NCI-H510A (cell line): ENCODE measurements around the gene CACTIN.

ENCODE experiments used
- DNase-seq: peaks from one replicate; lab custom pipeline; 2025; lab: John Stamatoyannopoulos, UW

Gene CACTIN

GRCh38 chr19:3609779-3610719, 16.5 kb downstream of the CACTIN start:
- no peak for DNase-seq

DNA sequence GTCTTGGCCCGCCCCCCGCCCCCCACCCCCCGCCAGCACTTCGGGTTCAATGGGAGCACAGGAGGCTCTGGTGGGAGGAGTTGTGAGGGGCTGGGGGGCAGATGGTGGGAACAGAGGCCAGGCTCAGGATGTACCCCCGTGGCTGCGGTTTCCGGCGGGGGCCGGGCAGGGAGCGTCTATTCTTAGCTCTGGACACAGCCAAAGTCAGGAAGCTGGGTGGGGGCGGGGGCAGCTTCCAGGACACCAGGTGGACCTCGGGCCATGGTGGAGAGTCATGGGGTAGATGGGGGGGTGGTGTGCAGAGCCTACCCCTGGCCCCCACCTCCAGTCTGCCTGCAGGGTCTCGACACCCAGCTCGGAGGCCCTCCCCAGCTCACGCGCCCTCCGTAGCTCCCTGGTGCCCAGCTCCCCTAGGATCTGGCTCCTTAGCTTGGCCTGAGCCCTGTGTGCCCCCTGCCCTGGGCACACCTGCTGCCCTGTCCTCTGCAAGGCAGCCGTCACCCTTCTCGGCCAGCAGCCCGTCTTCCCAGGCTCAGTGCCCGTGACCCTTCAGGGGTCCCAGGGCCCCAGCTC, 17.8 kb downstream of the CACTIN start:
- no peak for DNase-seq

- DNase-seq: no peak
Measured at GRCh38 chr19:3608079-3608641, 18.4 kb downstream of the CACTIN start.

DNA sequence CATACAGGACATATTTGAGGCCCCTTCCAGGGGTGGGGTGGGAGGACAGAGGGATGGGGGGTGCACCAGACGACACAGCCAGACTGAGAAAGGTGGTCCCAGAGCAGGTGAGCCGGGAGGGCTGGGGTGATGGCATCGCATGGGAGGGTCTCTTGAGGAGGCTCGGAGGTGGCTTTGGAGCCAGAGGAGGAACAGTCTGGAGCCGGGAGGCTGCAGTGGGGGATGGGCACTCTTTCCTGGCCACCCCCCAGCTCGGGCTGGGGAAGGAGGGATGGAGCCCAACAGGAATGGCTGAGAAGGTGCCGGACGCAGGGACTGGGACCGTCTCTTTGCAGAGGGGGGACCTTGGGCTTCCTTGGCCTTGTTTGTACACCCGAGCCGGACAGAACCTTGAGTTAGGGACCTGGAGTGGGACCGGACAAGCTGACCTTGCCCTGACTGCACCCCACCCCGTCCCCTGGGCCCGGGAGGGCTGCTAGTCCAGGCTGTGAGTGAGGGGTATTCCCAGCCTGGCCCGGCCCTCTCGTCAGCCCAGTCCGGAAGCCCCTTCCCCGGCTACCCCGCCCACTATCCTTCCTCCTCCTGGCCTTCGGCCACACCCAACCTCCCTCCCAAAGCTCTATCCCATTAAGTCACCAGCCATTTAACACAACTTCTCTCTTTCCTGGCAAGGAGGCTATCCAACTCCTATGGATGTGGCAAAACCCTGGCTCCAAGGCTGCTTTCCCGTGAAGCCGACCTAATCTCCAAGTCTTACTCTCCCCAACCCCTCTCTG, 19.1 kb downstream of the CACTIN start:
- no peak for DNase-seq

GRCh38 chr19:3606690-3607289, 19.8 kb downstream of the CACTIN start, which contains the start of gene TBXA2R:
Gene TBXA2R (minus strand): TSS chr19:3606875. CDS start chr19:3600634, 6,241 bp downstream.
- DNase-seq: no peak

- DNase-seq: peak; percentile 40
Measured at GRCh38 chr19:3606174-3606689, 20.4 kb downstream of the CACTIN start.

- DNase-seq: no peak
Measured at GRCh38 chr19:3605770-3606169, 20.8 kb downstream of the CACTIN start.

DNA sequence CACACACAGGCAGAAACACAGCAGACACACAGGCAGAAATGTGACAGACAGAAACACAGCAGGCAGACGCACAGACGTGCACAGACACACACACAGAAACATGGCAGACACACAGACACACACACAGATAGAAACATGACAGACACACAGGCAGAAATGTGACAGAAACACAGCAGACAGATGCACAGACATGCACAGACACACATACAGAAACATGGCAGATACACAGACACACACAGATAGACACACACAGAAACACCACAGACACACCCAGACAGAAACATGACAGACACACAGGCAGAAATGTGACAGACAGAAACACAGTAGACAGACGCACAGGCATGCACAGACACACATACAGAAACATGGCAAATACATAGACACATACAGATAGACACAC, 21.2 kb downstream of the CACTIN start:
- DNase-seq: no peak

DNA sequence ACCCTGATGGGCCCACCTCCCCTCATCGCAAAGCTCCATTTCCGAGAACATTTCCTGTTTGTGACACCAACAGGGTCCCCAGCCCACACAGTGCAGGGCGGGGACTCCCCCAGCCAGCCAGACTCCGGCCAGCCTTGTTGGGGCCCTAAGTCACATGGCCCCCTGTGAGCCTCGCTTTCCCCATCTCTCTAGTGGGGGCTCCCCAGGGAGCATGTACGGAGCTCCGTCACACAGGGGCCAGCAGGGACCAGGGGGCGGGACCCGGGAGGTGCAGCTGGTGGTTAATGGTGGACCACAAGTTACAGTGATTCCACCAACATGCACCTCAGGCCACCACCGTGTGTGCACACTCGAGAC, 21.6 kb downstream of the CACTIN start:
- no peak for DNase-seq

DNA sequence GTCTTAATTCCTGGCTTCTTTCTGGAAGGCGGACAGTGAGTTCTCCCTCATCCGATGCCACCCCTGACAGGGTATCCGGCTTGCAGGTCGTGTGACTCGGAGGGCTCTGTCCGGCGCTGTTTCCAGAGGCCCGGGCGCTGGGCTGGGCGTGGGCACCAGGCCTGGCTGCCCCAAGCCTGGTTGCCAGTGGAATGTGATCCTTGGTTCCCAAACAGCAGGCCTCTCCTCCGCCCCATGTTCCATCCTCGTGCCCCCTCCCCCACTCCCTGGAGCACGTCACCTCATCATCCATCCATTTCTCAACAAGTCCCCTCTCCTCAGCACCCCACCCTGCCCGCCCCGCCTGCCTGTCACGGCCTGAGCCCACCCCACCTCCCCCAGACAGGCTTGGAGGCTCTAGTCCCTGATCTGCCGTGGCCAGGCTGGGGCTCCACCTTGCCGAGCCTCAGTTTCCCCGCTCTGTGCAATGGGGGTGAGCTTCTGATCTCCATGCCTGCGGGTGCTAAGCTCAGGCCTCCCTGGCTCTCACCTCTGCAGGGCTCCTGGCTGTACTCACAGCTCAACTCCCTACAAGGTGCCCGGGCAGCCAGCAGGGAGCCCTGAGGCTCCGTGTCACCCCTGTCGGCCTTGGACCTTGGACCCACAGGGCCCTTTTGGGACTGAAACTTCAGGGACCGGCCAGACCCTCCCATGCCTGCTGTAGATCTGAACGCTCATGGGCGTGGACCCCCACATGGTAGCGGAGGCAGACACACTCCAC, 22.2 kb downstream of the CACTIN start:
- no peak for DNase-seq

DNA sequence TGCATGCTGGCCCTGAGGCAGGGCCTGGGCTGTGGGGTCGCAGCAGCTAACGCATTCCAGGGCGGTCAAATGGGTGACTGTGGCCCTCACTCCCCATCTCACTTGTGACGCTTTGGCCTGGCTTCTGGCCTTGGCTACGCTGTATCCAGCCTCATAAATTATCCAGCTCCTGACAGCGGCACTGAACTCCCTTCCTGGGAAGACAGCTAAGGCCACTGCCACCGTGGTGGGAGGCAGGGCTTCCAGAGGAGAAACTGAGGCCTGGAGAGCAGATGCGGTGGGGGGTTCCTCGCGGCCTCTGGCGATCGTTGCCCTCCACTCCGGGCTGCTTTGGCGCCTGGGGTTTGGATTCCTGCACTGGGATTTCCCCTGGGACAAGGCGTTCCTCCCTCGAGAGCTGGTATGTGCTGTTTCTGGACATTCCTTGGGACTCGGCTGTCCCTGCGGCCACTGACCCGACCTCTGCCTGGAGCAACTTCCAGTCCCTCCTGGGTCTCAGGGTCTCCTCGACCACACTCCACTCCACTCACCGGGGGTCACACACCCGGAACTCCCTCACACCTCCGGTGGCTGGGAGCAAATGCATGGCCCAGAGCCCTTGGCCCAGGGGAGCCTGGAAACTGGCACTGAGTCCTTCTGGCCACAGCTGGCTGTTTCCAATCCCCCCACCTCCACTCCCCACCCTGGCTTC, 23.3 kb downstream of the CACTIN start:
- DNase-seq: no peak

DNA sequence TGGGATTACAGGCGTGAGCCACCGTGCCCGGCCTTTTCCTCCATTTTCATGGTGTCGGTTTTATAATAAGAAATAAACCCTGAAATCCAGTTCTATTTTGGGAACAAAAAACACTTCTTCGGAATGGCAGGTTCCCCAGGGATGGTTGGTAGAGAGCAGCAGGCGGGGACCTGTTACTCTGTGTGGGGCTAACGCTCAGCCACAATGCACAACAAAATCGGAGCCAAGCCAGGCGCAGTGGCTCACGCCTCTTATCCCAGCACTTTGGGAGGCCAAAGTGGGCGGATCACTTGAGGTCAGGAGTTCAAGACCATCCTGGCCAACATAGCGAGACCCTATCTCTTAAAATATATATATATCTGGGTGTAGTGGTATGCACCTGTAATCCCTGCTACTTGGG, 25.6 kb downstream of the CACTIN start:
- no peak for DNase-seq

DNA sequence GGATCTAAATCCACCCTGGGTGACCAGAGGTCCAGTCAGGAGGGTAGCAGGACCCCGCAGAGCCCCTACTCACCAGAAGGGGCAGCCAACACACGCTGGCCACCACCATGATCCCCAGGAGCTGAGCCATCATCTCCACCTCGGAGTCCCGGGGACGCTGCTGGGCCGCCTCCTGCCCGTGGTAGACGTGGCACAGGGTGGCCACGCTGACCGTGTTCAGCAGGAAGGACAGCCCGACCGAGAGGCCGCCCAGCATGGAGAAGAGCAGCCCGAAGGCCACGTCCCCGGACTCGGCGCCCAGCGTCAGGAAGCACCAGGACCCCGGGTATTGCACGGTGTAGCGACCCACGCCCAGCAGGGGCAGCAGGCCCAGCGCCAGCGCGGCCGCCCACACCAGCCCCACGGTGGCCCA, 26.8 kb downstream of the CACTIN start:
- DNase-seq: no peak

DNA sequence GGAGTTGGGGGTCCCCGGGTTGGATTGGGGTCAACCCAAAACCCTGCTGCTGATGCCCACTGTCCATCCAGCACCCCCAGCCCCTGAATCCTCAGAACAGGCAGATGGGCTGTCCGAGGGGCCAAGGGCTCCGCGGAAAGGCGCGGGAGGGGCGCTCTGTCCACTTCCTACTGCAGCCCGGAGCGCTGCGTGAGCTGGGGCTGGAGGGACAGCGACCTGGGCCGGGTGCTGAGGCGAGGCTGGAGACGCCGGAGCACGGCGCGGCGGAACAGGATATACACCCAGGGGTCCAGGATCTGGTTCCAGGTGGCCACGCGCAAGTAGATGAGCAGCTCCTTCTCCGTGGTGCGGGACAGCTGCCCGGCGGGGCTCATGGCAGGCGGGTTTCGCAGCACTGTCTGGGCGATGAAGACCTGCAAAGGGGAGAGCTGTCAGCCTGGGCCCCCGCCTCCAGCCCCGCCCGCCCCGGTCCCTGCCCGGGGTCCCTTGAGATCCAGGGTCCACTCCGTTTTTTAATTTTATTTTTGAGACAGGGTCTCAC, 31.0 kb downstream of the CACTIN start:
- DNase-seq: no peak

- no peak for DNase-seq
Measured at GRCh38 chr19:3593156-3593555, 33.4 kb downstream of the CACTIN start.

DNA sequence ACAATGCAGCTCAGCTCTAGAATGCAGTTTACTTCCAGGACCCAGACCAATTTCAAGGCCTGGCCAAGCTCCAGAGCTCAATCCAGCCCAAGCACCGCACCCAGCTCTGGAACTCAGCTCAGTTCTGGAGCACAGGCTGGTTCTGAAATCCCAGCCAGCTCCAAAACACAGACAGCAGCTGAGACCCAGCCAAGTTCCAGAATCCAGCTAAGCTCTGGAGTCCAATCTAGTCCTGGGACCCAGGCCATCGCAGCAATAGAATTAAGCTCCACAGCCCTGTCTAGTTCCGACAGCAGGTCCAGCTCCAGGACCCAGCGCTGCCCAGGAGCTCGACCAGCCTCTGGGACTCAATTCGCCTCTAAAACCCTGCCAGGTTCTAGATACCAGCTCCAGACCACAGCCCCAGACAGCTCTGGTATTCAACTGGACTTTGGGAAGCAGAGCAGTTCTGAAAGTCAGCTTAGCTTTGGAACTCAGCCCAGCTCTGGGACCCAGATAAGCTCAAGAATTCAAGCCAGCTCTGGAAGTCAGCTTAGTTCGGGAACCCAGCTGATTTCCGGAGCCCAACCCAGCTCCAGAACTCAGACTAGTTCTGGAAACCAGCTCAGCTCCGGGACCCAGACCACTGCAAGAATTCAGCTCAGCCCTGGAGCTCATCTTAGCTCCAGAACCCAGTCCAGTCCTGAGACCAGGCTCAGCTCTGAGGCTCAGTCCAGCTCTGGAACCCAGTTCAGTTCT, 34.5 kb downstream of the CACTIN start:
- no peak for DNase-seq

- DNase-seq: no peak
Measured at GRCh38 chr19:3590991-3591659, 35.5 kb downstream of the CACTIN start.

DNA sequence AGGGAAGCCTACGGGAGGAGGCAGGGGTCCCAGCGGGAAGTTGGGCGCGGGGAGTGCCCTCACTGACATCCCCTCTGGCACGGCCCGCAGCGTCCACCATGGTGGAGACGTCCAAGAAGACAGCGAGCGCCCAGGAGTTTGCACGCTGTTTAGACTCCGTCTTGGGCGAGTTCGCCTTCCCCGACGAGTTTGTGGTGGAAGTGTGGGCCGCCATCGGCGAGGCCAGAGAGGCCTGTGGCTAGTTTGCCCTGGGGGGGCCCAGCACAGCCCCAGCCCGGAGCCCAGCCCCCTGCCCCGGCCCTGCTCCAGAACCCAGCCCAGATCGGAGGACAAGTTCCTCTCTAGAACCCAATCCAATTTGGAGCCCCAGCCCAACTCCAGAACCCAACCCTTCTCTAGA, 36.6 kb downstream of the CACTIN start:
- DNase-seq: no peak

GRCh38 chr19:3589439-3589838, 37.2 kb downstream of the CACTIN start:
- DNase-seq: no peak
